HG03354 (cell line): ENCODE measurements around the gene GPR37L1.
"Not testable (repeated sequence)": the region's sequence is repeated elsewhere in the genome, so short reads cannot be mapped to it uniquely, and the experiment has no call there.

Experiments
- ATAC-seq: cut with Tn5 transposase; IDR thresholded peaks from one replicate; pipeline ENCODE4 v1.9.1; 2021; ENCODE audit warnings: mild to moderate bottlenecking; ENCODE audit not compliant: unreplicated experiment, poor library complexity, severe bottlenecking

Gene GPR37L1

GRCh38 chr1:202165267-202165941, 42.7 kb downstream of the GPR37L1 start:
- ATAC-seq: no peak

DNA sequence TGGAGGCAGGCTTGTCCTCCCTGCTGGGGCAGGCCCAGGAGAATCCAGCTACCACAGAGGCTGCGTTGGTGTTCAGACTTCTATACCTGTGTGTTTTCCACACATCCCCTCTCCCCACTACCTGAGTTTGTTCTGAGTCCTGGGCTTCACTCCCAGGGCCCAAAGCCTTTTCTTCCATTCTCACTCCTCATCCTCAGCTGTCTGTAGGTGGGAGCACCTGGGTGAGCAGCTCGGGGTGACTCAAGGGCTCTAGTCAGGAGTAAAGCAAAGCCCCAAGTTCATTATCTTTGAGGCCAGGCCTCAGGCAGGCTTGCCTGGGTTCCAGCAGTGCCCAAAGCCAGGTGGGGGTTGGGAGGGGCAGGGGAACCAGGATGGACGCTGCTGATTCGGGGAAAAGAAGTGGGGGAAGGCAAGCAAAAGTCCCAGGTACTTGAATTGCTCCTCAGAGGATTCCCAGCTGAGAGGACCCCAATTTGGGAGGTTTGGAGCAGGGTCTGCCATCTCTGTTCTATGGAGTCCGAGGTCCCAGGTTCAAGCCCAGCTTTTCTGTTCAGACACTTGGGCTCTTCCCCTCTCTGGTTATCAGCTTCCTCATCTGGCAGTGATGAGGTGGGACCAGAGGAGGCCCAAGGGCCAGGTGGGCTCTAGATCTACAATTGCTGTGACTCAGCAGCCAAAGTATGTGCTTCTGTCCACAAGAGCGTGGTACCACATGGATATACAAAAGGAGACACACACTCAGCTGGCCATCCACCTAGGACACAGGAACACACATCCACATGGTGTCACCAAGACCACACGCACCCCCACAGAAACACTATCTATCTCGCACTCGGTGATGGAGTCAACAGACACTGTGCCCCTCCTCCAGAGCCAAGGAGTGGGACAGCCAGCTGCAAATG, 43.5 kb downstream of the GPR37L1 start:
- no peak for ATAC-seq

GRCh38 chr1:202167054-202167453, 44.3 kb downstream of the GPR37L1 start:
- not testable (repeated sequence) for ATAC-seq

DNA sequence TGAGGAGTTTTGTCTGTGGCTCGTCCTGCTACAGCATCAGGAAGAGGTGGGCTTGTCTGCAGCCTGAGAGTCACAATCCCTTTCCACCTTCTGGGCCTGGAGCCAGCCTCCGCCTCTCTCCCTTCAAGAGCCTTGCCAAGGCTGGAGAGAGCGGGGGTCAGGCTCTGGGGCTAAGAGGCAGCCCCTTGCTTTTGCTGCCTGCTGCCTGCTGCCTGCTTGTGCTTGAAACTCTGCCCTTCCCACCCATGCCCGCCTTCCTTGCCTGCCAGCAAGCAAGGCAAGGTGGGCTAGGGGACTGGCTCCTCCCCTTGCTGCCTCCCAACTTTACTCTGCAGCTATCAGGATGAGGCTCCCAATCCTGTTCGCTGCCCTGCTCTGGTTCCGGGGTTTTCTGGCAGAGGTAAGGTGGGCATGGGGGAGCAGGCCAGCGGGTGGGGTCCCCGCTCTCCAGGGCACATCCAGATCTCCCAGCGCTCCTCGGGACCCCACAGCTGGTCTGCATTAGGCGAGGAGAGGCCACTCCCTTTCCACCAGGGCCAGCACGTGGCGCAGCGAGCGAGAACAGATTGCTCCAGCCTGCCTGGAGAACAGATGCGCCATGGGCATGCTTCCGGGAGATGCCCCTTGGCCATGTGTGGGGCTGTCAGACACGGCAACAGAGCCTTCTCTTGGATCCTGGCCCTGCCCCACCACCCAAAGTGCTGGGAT, 45.1 kb downstream of the GPR37L1 start:
- ATAC-seq: no peak

DNA sequence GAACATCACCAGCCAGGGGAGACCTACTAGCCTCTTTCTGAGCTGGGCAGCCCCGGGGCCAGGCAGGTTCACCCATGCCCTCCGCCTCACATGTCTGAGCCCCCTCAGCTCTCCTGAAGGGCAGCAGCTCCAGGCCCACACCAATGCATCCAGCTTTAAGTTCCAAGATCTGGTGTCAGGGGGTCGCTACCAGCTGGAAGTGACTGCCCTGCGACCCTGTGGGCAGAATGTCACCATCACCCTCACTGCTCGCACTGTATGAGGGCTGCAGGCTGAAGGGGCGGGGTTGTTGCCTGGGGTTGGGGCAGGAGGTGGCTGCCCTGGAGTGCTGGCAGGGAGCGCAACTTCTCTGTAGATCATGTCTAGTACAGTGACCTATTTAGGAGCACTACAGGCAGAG, 46.1 kb downstream of the GPR37L1 start:
- ATAC-seq: no peak

- no peak for ATAC-seq
Observed at GRCh38 chr1:202170726-202171125, 48.0 kb downstream of the GPR37L1 start.

DNA sequence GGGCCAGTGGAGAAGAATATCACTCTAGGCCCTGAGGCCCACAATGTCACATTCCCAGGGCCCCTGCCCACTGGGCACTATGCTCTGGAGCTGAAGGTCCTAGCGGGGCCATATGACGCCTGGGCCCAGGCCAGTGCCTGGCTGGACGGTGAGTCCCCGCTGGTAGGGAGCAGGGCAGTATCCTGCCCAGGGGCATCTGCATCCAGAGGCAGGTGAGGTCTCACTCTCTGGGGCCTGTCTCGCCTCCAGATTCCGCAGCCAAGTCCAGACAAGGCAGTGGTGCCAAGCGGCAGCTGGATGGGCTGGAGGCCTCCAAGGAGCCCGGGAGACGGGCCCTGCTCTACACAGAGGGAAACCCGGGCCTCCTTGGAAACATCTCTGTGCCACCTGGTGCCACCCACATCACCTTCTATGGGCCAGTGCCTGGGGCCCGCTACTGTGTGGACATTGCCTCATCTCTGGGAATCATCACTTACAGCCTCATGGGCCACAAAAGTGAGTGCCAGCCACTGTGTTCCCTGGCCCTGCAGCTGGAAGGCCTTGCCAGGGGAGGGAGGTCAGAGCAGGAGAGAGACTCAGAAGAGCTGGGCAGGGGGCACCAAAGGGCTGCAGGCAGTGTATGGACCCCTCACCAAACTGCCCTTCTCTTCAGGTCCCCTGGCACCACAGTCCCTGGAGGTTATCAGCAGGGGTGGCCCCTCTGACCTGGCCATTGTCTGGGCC, 48.7 kb downstream of the GPR37L1 start:
- no peak for ATAC-seq

DNA sequence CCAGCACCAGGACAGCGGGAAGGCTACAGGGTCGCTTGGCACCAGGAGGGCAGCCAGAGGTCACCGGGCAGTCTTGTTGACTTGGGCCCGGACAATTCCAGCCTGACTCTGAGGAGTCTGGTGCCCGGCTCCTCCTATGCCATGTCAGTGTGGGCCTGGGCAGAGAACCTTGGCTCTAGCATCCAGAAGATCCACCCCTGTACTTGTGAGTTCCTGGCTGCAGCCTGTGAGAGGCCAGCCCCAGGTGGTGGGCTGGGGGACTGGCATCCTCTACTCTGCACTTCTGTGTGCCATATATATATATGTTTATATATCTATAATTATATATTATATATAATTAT, 49.3 kb downstream of the GPR37L1 start:
- no peak for ATAC-seq

DNA sequence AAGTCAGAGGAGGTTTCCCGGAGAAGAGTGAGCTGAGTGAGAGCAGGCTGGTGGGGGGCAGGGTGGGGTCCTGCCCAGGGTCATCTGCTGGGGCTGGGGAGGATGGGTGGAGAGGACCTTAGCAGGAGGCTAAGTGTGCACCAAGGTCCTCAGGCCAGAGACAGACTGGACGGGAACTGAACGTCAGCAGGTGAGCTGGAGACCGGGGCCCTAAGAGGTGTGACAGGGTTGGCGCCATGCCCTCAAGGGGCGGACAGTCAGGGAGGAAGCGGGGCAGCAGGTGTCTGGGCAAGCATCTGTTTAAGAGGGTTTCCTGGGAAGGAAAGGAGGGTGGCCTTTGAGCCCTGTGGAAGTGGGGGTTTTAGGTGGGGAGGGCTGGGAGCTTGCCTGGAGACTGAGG, 51.3 kb downstream of the GPR37L1 start:
- no peak for ATAC-seq

- ATAC-seq: no peak
Observed at GRCh38 chr1:202176949-202177927, 54.5 kb downstream of the GPR37L1 start.

GRCh38 chr1:202179828-202180750, 57.4 kb downstream of the GPR37L1 start:
- no peak for ATAC-seq

DNA sequence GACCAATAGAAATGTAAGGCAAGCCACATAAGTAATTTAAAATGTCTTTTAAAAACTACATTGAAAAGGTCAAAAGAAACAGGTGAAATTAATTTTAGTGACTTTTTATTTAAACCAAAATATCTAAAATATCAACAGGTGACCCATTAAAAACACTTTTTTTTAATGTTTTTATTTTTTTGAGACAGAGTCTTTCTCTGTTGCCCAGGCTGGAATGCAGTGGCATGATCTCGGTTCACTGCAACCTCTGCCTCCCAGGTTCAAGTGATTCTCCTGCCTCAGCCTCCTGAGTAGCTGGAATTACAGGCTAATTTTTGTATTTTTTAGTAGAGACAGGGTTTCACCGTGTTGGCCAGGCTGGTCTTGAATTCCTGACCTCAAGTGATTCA, 58.0 kb downstream of the GPR37L1 start:
- ATAC-seq: not testable (repeated sequence)

- ATAC-seq: no peak
Observed at GRCh38 chr1:202181586-202181985, 58.9 kb downstream of the GPR37L1 start.

GRCh38 chr1:202182040-202182877, 59.5 kb downstream of the GPR37L1 start:
- ATAC-seq: no peak
